K562 (cell line): ENCODE results near the gene HOXB6. TPM values are rescaled to one million over a fixed set of nuclear protein-coding genes. Genes with fewer than 3 reads are reported as not detected.

Experiments used
- ARHGAP35 ChIP-seq: fragments of 450-650 bp; IDR thresholded peaks from 2 replicates; pipeline ENCODE4 v1.6.1; 2018; ENCODE audit not compliant: partially characterized antibody
- BRF2 ChIP-seq: IDR thresholded peaks from 3 replicates; pipeline ENCODE4 v1.6.1; 2011; ENCODE audit warnings: borderline replicate concordance, mild to moderate bottlenecking; ENCODE audit not compliant: insufficient read length, insufficient read depth
- CBX2 ChIP-seq: fragments of 200-600 bp; sonication (generic); IDR thresholded peaks from one replicate; pipeline ENCODE4 v1.6.1; 2012; ENCODE audit warnings: mild to moderate bottlenecking, low read length, inconsistent platforms; ENCODE audit not compliant: insufficient read depth, poor library complexity, severe bottlenecking
- CREBBP ChIP-seq: IDR thresholded peaks from one replicate; pipeline ENCODE4 v1.6.1; 2012; ENCODE audit warnings: low read depth, mild to moderate bottlenecking, control low read depth, inconsistent platforms, low read length
- CREM ChIP-seq: IDR thresholded peaks from 2 replicates; pipeline ENCODE4 v1.6.1; 2014; ENCODE audit warnings: antibody characterized with exemption, low read depth
- FOSL1 ChIP-seq: fragments of 200-800 bp; sonication (Bioruptor generic); conservative IDR thresholded peaks from 2 replicates; pipeline ENCODE4 v1.6.1; 2016; ENCODE audit warnings: missing genetic modification characterization, missing compliant biosample characterization
- KAT2B ChIP-seq: IDR thresholded peaks from one replicate; pipeline ENCODE4 v1.6.1; 2012; ENCODE audit warnings: low read depth, mild to moderate bottlenecking, control low read depth, inconsistent platforms, low read length, moderate library complexity
- NR2C1 ChIP-seq, 2 experiments: fragments of 450-650 bp; IDR thresholded peaks; 2 replicates each; pipeline ENCODE4 v1.6.1; 2017; ENCODE audit warnings: mild to moderate bottlenecking in 2 of 2, antibody characterized with exemption in 1 of 2, inconsistent platforms in 1 of 2, missing compliant biosample characterization in 1 of 2, missing genetic modification characterization in 1 of 2
- PHF20 ChIP-seq: fragments of 450-650 bp; IDR thresholded peaks from 2 replicates; pipeline ENCODE4 v1.6.1; 2018; ENCODE audit not compliant: partially characterized antibody
- SNIP1 ChIP-seq: fragments of 450-650 bp; IDR thresholded peaks from 2 replicates; pipeline ENCODE4 v1.7.1; 2017; ENCODE audit warnings: low read depth, mild to moderate bottlenecking
- TAF9B ChIP-seq: fragments of 450-650 bp; IDR thresholded peaks from 2 replicates; pipeline ENCODE4 v1.6.1; 2018; ENCODE audit warnings: mild to moderate bottlenecking; ENCODE audit not compliant: partially characterized antibody
- TEAD1 ChIP-seq, 2 experiments: fragments of 450-650 bp in 1 of 2; sonication (generic) in 1 of 2; formaldehyde crosslinking; IDR thresholded peaks; 2 replicates each; pipeline versions ENCODE4 v1.4.0 to v1.8.0; 2020 to 2022; ENCODE audit warnings: mild to moderate bottlenecking in 2 of 2, missing genetic modification reagents in 1 of 2
- THAP7 ChIP-seq: fragments of 250-450 bp; sonication (Bioruptor Pico); IDR thresholded peaks from 2 replicates; pipeline ENCODE4 v1.5.0; 2021
- ZFP30 ChIP-seq: fragments of 250-450 bp; sonication (Bioruptor Pico); IDR thresholded peaks from 2 replicates; pipeline ENCODE4 v1.8.0; 2022; ENCODE audit warnings: moderate library complexity, mild to moderate bottlenecking, inconsistent platforms, borderline replicate concordance
- ZFX ChIP-seq: sonication (generic); formaldehyde crosslinking; IDR thresholded peaks from 2 replicates; pipeline ENCODE4 v1.8.0; 2022; ENCODE audit warnings: mild to moderate bottlenecking, missing genetic modification reagents, moderate library complexity
- ZNF407 ChIP-seq: fragments of 450-650 bp; IDR thresholded peaks from 2 replicates; pipeline ENCODE4 v1.6.1; 2016; ENCODE audit warnings: low read depth
- polyA plus RNA-seq, 8 experiments: library from polyadenylated mRNA; depleted of rRNA in 4 of 8; stranded (reverse) in 5 of 8; unstranded in 3 of 8; fragments of >200 nt; fragmentation: Nextera tagmentation in 2 of 8; fragmentation: Illumina TruSeq in 1 of 8; extraction: Ambion mirVana in 2 of 8; extraction: Trizol in 1 of 8; gene quantifications; 2 replicates each; pipeline versions ENCODE4 v1.2.1 to v1.2.3, GENCODE V29; 2011 to 2014; ENCODE audit warnings: inconsistent platforms in 1 of 8, missing spikeins in 1 of 8
- total RNA-seq, 7 experiments: library from RNA; depleted of rRNA in 6 of 7; stranded (reverse); fragments of >200 nt in 6 of 7; fragmentation: Illumina TruSeq in 2 of 7; extraction: Trizol in 2 of 7; gene quantifications; 2 replicates each; pipeline versions ENCODE4 v1.2.1 to v1.2.3, GENCODE V29; 2011 to 2021; ENCODE audit warnings: low replicate concordance in 1 of 7
- TF ChIP-seq, protein P1 (sequence below), 2 experiments: fragments of 450-650 bp in 1 of 2; sonication (generic) in 1 of 2; formaldehyde crosslinking; conservative IDR thresholded peaks; 2 replicates each; pipeline versions ENCODE4 v1.4.0 to v1.8.1; 2020 to 2022; ENCODE audit warnings: mild to moderate bottlenecking in 1 of 2, missing genetic modification reagents in 1 of 2

The HOXB6 gene
- total and polyA plus RNA-seq, 9 of the 15 experiments (the other 6 are each of a cell fraction or from before 2014, with no cell fraction given): 1.2 to 14.8 (median 4.9) TPM

- TF ChIP-seq BRF2 (no peak), KAT2B (no peak), ARHGAP35 (no peak), CBX2 (no peak), CREBBP (no peak), THAP7 (CRISPR knock-in tag) (no peak), NR2C1 (IDR thresholded peaks at IDR 0.05) (no peak), NR2C1 (tag; IDR thresholded peaks at IDR 0.05) (no peak), PHF20 (no peak), ZFP30 (no peak), TAF9B (no peak), CREM (peak; percentile 10; the same call in 1 of the 2 replicates), SNIP1 (no peak), ZNF407 (no peak), FOSL1 (tag) (no peak), TEAD1 (CRISPR knock-in tag; IDR thresholded peaks at IDR 0.05) (0 out of 4 replicates have a peak, but pooled peaks of 1 of the 2 experiments have one; percentile 23), ZFX (0 out of 2 replicates have a peak, but pooled peaks have one; percentile 10)
- TF ChIP-seq, protein P1, sequence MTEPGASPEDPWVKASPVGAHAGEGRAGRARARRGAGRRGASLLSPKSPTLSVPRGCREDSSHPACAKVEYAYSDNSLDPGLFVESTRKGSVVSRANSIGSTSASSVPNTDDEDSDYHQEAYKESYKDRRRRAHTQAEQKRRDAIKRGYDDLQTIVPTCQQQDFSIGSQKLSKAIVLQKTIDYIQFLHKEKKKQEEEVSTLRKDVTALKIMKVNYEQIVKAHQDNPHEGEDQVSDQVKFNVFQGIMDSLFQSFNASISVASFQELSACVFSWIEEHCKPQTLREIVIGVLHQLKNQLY (CRISPR knock-in tag; conservative IDR thresholded peaks at IDR 0.05): no peak
These were observed 22.4 kb upstream of the HOXB6 start (continued) for GRCh38 chr17:48627118-48627597.
